ENCODE measurements around the gene HABP4. TPM values are rescaled to one million over a fixed set of nuclear protein-coding genes. Genes with fewer than 3 reads are reported as not detected.

Gene HABP4
- total RNA-seq, 2 experiments from 2014 or later = 5.8 to 7.3 TPM

- CTCF ChIA-PET = interaction anchor here (0.6 to 2.1 kb wide), 4 partner anchors 8 to 36 kb away, joined by 3 to 7 read pairs (median 4); no protein-coding TSS in a partner anchor
- peak; percentile 83 for ATAC-seq
These were observed 28.9 kb downstream of the HABP4 start for GRCh38 chr9:96478829-96479371.

GRCh38 chr9:96480736-96481135 lies 30.8 kb downstream of the HABP4 start:
- Mint-ChIP-seq H3K9me3 (ENCODE audit: low read depth) (no peaks in the 10 kb centered on the region), H3K4me3 (no peak overlapping the region), H3K27ac (no peak overlapping the region), H3K4me1 (peaks cover 43% of the 10 kb centered on the region), H3K27me3 (no peaks in the 10 kb centered on the region), H3K36me3 (ENCODE audit: low read depth) (peaks cover 23% of the 10 kb centered on the region)
- CTCF ChIA-PET = no interaction called here
- ATAC-seq (no peak), DNase-seq (no peak)
- POLR2A ChIA-PET = interaction anchor here (0.7 kb wide), 2 partner anchors 11 to 143 kb away, joined by 3 read pairs; no protein-coding TSS in a partner anchor
- intact Hi-C loops (cut with DNase I, micrococcal nuclease) = loop anchor here in 1 of 2 experiments (10.0 kb wide), 1 partner anchor 756 kb away; no protein-coding TSS in a partner anchor

More at GRCh38 chr9:96478829-96479371, 28.9 kb downstream of the HABP4 start:
- POLR2A ChIA-PET = interaction anchor here (0.6 kb wide), 1 partner anchor 74 kb away, joined by 4 read pairs; no protein-coding TSS in a partner anchor
- Mint-ChIP-seq H3K27me3 (no peaks in the 10 kb centered on the region), H3K4me3 (no peak overlapping the region), H3K27ac (peak overlapping the region; percentile 72), H3K9me3 (ENCODE audit: low read depth) (no peaks in the 10 kb centered on the region), H3K4me1 (peaks cover 28% of the 10 kb centered on the region), H3K36me3 (ENCODE audit: low read depth) (peaks cover 18% of the 10 kb centered on the region)
- peak; percentile 59 for DNase-seq
- intact Hi-C loops (cut with DNase I, micrococcal nuclease) = loop anchor here (1.0 to 5.0 kb wide), 8 partner anchors 12 to 462 kb away; partner anchors contain the start of genes HABP4 (in 1 of the 2) and ZNF367 (in 1 of the 2)

GRCh38 chr9:96482476-96482875 lies 32.5 kb downstream of the HABP4 start:
- POLR2A ChIA-PET = interaction anchor here (0.6 kb wide), 1 partner anchor 1150 kb away, joined by 3 read pairs; the partner anchor contains the start of gene TSTD2
- peaks cover 40% of the 10 kb centered on the region for H3K4me1 Mint-ChIP-seq

GRCh38 chr9:96483197-96483596 lies 33.2 kb downstream of the HABP4 start:
- H3K4me1 Mint-ChIP-seq = peaks cover 37% of the 10 kb centered on the region
- CTCF ChIA-PET = interaction anchor here (0.6 to 1.2 kb wide), 2 partner anchors 83 to 86 kb away, joined by 4 read pairs; no protein-coding TSS in a partner anchor
- intact Hi-C loops (cut with DNase I, micrococcal nuclease) = loop anchor here in 1 of 2 experiments (10.0 kb wide), 1 partner anchor 758 kb away; no protein-coding TSS in a partner anchor
- POLR2A ChIA-PET = interaction anchor here (0.6 kb wide), 1 partner anchor 1150 kb away, joined by 3 read pairs; the partner anchor contains the start of gene TSTD2
- no peaks in the 10 kb centered on the region for H3K27me3 Mint-ChIP-seq
- ATAC-seq = no peak
- no peak overlapping the region for H3K27ac Mint-ChIP-seq
- H3K9me3 Mint-ChIP-seq (ENCODE audit: low read depth) = no peaks in the 10 kb centered on the region
- no peak for DNase-seq
- no peak overlapping the region for H3K4me3 Mint-ChIP-seq
- peaks cover 30% of the 10 kb centered on the region for H3K36me3 Mint-ChIP-seq (ENCODE audit: low read depth)

More at GRCh38 chr9:96482476-96482875, 32.5 kb downstream of the HABP4 start:
- H3K36me3 Mint-ChIP-seq (ENCODE audit: low read depth) = peaks cover 26% of the 10 kb centered on the region
- no peak overlapping the region for H3K4me3 Mint-ChIP-seq
- intact Hi-C loops (cut with DNase I, micrococcal nuclease) = loop anchor here in 1 of 2 experiments (10.0 kb wide), 1 partner anchor 758 kb away; no protein-coding TSS in a partner anchor
- no peak for ATAC-seq
- H3K9me3 Mint-ChIP-seq (ENCODE audit: low read depth) = no peaks in the 10 kb centered on the region
- no peaks in the 10 kb centered on the region for H3K27me3 Mint-ChIP-seq
- DNase-seq = no peak
- no peak overlapping the region for H3K27ac Mint-ChIP-seq
- CTCF ChIA-PET = interaction anchor here (1.2 kb wide), 1 partner anchor 84 kb away, joined by 4 read pairs; no protein-coding TSS in a partner anchor

DNA sequence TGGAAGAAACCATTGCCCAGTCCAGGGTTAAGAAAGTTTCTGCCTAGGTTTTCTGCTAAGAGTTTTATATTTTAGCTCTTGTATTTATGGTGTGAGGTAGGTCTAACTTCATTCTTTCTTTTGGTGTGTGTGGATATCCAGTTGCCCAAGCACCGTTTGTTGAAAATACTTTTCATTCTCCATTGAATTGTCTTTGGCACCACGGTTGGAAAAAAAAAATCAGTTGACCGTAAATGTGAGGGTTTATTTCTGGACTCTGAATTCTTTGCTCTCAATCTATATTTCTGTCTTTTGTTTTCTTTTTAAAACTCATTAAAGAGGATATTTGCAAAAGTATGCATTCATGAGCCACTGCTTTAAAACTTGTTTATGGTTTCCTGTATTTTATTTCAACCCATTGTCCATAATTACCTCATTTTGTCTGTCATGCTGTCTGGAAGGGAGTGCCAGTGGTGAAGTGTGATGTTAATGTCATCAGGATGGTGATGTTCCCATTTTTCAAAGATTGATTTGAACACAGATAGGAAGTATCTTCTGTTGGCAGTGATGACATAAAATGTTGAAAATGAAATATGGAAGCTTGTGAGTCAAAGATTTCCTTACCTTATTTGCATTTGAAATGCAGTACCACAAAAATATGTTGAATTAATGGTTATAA lies 33.9 kb downstream of the HABP4 start:
- Mint-ChIP-seq H3K27ac (peak overlapping the region; percentile 34), H3K4me1 (peaks cover 31% of the 10 kb centered on the region), H3K4me3 (no peak overlapping the region), H3K36me3 (ENCODE audit: low read depth) (peaks cover 35% of the 10 kb centered on the region), H3K9me3 (ENCODE audit: low read depth) (no peaks in the 10 kb centered on the region), H3K27me3 (no peaks in the 10 kb centered on the region)
- CTCF ChIA-PET = interaction anchor here (0.6 kb wide), 1 partner anchor 85 kb away, joined by 4 read pairs; no protein-coding TSS in a partner anchor
- POLR2A ChIA-PET = no interaction called here
- intact Hi-C loops (cut with DNase I, micrococcal nuclease) = loop anchor here in 1 of 2 experiments (10.0 kb wide), 1 partner anchor 759 kb away; no protein-coding TSS in a partner anchor
- peak; percentile 3 for ATAC-seq
- no peak for DNase-seq

GRCh38 chr9:96484521-96484931 lies 34.6 kb downstream of the HABP4 start:
- intact Hi-C loops (cut with DNase I, micrococcal nuclease) = loop anchor here in 1 of 2 experiments (10.0 kb wide), 1 partner anchor 760 kb away; no protein-coding TSS in a partner anchor
- CTCF ChIA-PET = no interaction called here
- Mint-ChIP-seq H3K27ac (peak overlapping the region; percentile 20), H3K27me3 (no peaks in the 10 kb centered on the region), H3K36me3 (ENCODE audit: low read depth) (peaks cover 42% of the 10 kb centered on the region), H3K9me3 (ENCODE audit: low read depth) (no peaks in the 10 kb centered on the region), H3K4me3 (no peak overlapping the region), H3K4me1 (peaks cover 26% of the 10 kb centered on the region)
- peak; percentile 89 for ATAC-seq
- DNase-seq = peak; percentile 33
- POLR2A ChIA-PET = no interaction called here

DNA sequence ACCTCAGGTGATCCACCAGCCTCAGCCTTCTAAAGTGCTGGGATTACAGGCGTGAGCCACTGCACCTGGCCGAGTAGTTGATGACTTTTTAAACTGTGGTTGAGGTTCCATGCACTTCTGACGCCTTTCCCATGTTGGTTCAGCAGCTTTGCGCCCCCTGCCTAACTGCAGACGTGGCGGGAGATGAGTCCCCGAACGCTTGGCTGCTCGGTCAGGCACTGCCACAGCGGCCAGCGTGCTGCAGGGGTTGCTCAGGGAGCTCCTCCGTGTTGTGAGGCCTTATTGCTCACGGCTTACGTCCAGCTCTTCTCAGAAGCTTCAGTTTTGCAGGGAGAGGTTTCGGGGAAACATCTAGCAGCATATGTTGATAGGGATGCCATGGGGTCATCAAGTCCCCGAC lies 35.3 kb downstream of the HABP4 start:
- no peaks in the 10 kb centered on the region for H3K27me3 Mint-ChIP-seq
- intact Hi-C loops (cut with DNase I, micrococcal nuclease) = loop anchor here in 1 of 2 experiments (10.0 kb wide), 1 partner anchor 760 kb away; no protein-coding TSS in a partner anchor
- H3K4me3 Mint-ChIP-seq = no peak overlapping the region
- no peaks in the 10 kb centered on the region for H3K9me3 Mint-ChIP-seq (ENCODE audit: low read depth)
- ATAC-seq = no peak
- peaks cover 45% of the 10 kb centered on the region for H3K36me3 Mint-ChIP-seq (ENCODE audit: low read depth)
- no peak for DNase-seq
- no peak overlapping the region for H3K27ac Mint-ChIP-seq
- POLR2A ChIA-PET = no interaction called here
- CTCF ChIA-PET = interaction anchor here (0.6 kb wide), 1 partner anchor 32 kb away, joined by 3 read pairs; no protein-coding TSS in a partner anchor
- peaks cover 20% of the 10 kb centered on the region for H3K4me1 Mint-ChIP-seq

DNA sequence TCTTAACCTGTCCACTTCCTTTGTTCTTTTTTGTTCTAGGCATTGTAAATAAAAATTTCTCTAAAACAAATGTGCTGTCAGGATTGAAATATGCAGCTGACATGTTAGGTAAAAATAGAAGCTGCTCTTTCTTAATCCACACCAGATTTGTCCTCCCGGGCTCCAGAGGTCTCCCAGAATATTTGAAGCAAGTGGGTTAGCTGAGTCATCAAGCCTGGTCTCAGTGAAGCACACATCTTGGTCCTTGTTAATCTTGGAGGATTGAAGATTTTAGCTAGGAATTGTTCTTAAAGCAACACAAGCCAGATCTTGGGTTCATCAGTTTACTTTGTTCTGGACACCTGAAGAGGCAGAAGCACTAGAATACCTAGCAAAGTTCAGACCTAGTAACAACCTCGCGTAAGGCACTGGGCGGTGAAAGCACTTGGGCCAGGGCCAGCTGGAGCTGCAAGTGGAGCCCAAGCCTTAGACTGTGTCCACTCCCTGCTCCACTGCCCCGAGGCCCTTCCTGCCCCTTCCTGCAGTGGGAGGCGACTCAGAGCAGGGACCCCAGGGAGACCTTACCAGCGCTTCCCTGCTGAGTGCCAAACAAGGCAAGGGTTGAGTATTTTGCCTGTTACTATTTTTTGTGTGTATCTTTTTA lies 36.5 kb downstream of the HABP4 start:
- POLR2A ChIA-PET = no interaction called here
- Mint-ChIP-seq H3K4me3 (no peak overlapping the region), H3K27me3 (no peaks in the 10 kb centered on the region), H3K36me3 (ENCODE audit: low read depth) (peaks cover 50% of the 10 kb centered on the region), H3K4me1 (peaks cover 28% of the 10 kb centered on the region), H3K9me3 (ENCODE audit: low read depth) (no peaks in the 10 kb centered on the region), H3K27ac (no peak overlapping the region)
- no peak for DNase-seq
- CTCF ChIA-PET = interaction anchor here (0.5 to 0.8 kb wide), 3 partner anchors 20 to 164 kb away, joined by 3 read pairs; no protein-coding TSS in a partner anchor
- intact Hi-C loops (cut with DNase I, micrococcal nuclease) = loop anchor here in 1 of 2 experiments (10.0 kb wide), 1 partner anchor 762 kb away; no protein-coding TSS in a partner anchor
- no peak for ATAC-seq

DNA sequence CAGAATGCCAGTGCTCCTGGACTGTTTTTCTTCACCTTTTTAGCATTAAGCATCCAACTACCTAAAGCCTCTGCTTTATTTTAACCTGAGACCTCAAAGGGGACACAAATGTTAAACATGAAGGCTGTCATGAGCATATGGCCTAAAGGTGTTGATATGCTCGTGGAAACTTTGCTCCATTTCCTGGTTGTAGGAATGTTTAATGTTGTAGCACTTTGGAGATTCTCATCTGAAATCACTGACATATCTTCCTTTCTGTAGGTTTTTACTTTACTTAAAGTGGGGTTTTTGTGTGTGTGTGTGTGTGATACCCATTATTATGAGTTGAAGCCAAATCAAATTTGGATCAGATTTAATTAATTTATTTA lies 37.0 kb downstream of the HABP4 start:
- H3K27ac Mint-ChIP-seq = no peak overlapping the region
- H3K36me3 Mint-ChIP-seq (ENCODE audit: low read depth) = peaks cover 52% of the 10 kb centered on the region
- ATAC-seq (no peak), DNase-seq (no peak)
- H3K4me1 Mint-ChIP-seq = peaks cover 31% of the 10 kb centered on the region
- H3K4me3 Mint-ChIP-seq = no peak overlapping the region
- intact Hi-C loops (cut with DNase I, micrococcal nuclease) = loop anchor here in 1 of 2 experiments (10.0 kb wide), 1 partner anchor 762 kb away; no protein-coding TSS in a partner anchor
- no peaks in the 10 kb centered on the region for H3K9me3 Mint-ChIP-seq (ENCODE audit: low read depth)
- H3K27me3 Mint-ChIP-seq = no peaks in the 10 kb centered on the region
- ChIA-PET CTCF (no interaction called here), POLR2A (no interaction called here)

GRCh38 chr9:96487949-96488348 lies 38.0 kb downstream of the HABP4 start:
- ChIA-PET POLR2A (no interaction called here), CTCF (no interaction called here)
- Mint-ChIP-seq H3K27ac (no peak overlapping the region), H3K9me3 (ENCODE audit: low read depth) (no peaks in the 10 kb centered on the region), H3K4me3 (no peak overlapping the region), H3K27me3 (no peaks in the 10 kb centered on the region), H3K36me3 (ENCODE audit: low read depth) (peaks cover 48% of the 10 kb centered on the region), H3K4me1 (peaks cover 31% of the 10 kb centered on the region)
- no peak for ATAC-seq
- DNase-seq = no peak
- intact Hi-C loops (cut with DNase I, micrococcal nuclease) = loop anchor here in 1 of 2 experiments (10.0 kb wide), 1 partner anchor 763 kb away; no protein-coding TSS in a partner anchor

Measured in activated CD4-positive, alpha-beta T cell treated with anti-CD3 and anti-CD28 coated beads for 36 hours (primary cell).